GM12878 (cell line): ENCODE results near the gene NTM. TPM values are rescaled to one million over a fixed set of nuclear protein-coding genes. Genes with fewer than 3 reads are reported as not detected.
A peak's percentile ranks its signal among the peaks of the same experiment; 100 is the strongest.

Experiments
- ATAC-seq: fragments of 200-7000 bp; cut with Tn5 transposase; 3 replicates; pipeline ENCODE4 v1.9.1; 2020; ENCODE audit warnings: mild to moderate bottlenecking, moderate library complexity
- BruUV-seq: library from RNA; stranded (reverse); fragments of 400-500 nt; replicated peaks from 2 replicates; lab custom pipeline; 2021; lab: Mats Ljungman, UMichigan
- CTCF ChIA-PET: fragments of 300-600 bp; sonication (Branson Sonifier 250); formaldehyde crosslinking; extraction: SDS; loops from one replicate; lab custom pipeline; 2021; ENCODE audit warnings: inconsistent platforms; lab: Yijun Ruan, JAX
- POLR2A ChIA-PET: fragments of 350-600 bp; formaldehyde crosslinking; extraction: SDS; loops from one replicate; lab custom pipeline; 2021; ENCODE audit warnings: inconsistent platforms; lab: Charles Lee
- RAD21 ChIA-PET: fragments of 300-600 bp; sonication (Branson Sonifier 250); formaldehyde crosslinking; loops from one replicate; lab custom pipeline; 2023; ENCODE audit warnings: antibody characterized with exemption; ENCODE audit not compliant: unreplicated experiment; lab: Charles Lee
- SMC1A ChIA-PET: fragments of 300-600 bp; sonication (Branson Sonifier 250); formaldehyde crosslinking; loops from one replicate; lab custom pipeline; 2023; ENCODE audit not compliant: unreplicated experiment, uncharacterized antibody; lab: Charles Lee
- DNase-seq: peaks from one replicate; pipeline ENCODE4 v3.0.0-alpha.2; 2011; ENCODE audit warnings: low read depth, low spot score
- FAIRE-seq: peaks from 3 replicates; lab custom pipeline; 2011; peaks lifted over from hg19 to GRCh38; lab: Jason Lieb, UNC
- H2AFZ ChIP-seq: 2 replicates; pipeline ENCODE4 v1.6.0; 2011; ENCODE audit warnings: low read depth, low read length, control low read depth; ENCODE audit not compliant: control insufficient read depth
- H3K27ac ChIP-seq: 2 replicates; pipeline ENCODE4 v1.5.1; 2011; ENCODE audit warnings: control low read depth; ENCODE audit not compliant: control insufficient read depth, insufficient read depth
- H3K27me3 ChIP-seq, 2 experiments: replicated peaks in 1 of 2; 2 replicates each; pipeline versions ENCODE4 v1.6.0 to v1.6.1; 2011; ENCODE audit warnings: low read length in 1 of 2; ENCODE audit not compliant: control insufficient read depth in 2 of 2, insufficient read depth in 2 of 2
- H3K36me3 ChIP-seq, 2 experiments: 2 replicates each; pipeline ENCODE4 v1.5.1; 2011; ENCODE audit warnings: low read length in 1 of 2; ENCODE audit not compliant: control insufficient read depth in 2 of 2, insufficient read depth in 2 of 2
- H3K4me1 ChIP-seq: 2 replicates; pipeline ENCODE4 v1.6.1; 2011; ENCODE audit warnings: mild to moderate bottlenecking, low read length, moderate library complexity, mixed read lengths; ENCODE audit not compliant: control insufficient read depth, insufficient read depth
- H3K4me2 ChIP-seq: 2 replicates; pipeline ENCODE4 v1.6.0; 2011; ENCODE audit warnings: control low read depth; ENCODE audit not compliant: control insufficient read depth, insufficient read depth
- H3K4me3 ChIP-seq: fragments of 200-600 bp; sonication (generic); 2 replicates; pipeline ENCODE4 v1.5.1; 2016
- H3K79me2 ChIP-seq: 2 replicates; pipeline ENCODE4 v1.6.0; 2011; ENCODE audit warnings: low read length; ENCODE audit not compliant: control insufficient read depth, insufficient read depth
- H3K9ac ChIP-seq: 2 replicates; pipeline ENCODE4 v1.8.0; 2011; ENCODE audit warnings: low read length, control low read depth, mixed read lengths; ENCODE audit not compliant: control insufficient read depth, insufficient read depth
- H3K9me3 ChIP-seq: replicated peaks from 3 replicates; pipeline ENCODE4 v1.5.1; 2011; ENCODE audit warnings: mild to moderate bottlenecking, low read length; ENCODE audit not compliant: control insufficient read depth, insufficient read depth
- H4K20me1 ChIP-seq: 2 replicates; pipeline ENCODE4 v1.6.0; 2011; ENCODE audit not compliant: control insufficient read depth, insufficient read depth
- CEBPB ChIP-seq, 2 experiments: fragments of 150-350 bp in 1 of 2; IDR thresholded peaks; 2 replicates each; pipeline ENCODE4 v1.6.1; 2012 to 2014; ENCODE audit warnings: low read depth in 2 of 2, low read length in 2 of 2, borderline replicate concordance in 1 of 2, inconsistent platforms in 1 of 2
- CREB1 ChIP-seq: IDR thresholded peaks from 2 replicates; pipeline ENCODE4 v1.6.1; 2012; ENCODE audit warnings: low read depth, mild to moderate bottlenecking, inconsistent platforms
- CUX1 ChIP-seq: IDR thresholded peaks from 2 replicates; pipeline ENCODE4 v1.6.1; 2012; ENCODE audit warnings: improper control_type of control experiment, low read depth, low read length; ENCODE audit not compliant: insufficient replicate concordance
- DPF2 ChIP-seq: fragments of 450-650 bp; IDR thresholded peaks from 2 replicates; pipeline ENCODE4 v1.6.1; 2017; ENCODE audit warnings: mild to moderate bottlenecking
- HSF1 ChIP-seq: fragments of 150-350 bp; IDR thresholded peaks from 2 replicates; pipeline ENCODE4 v1.6.1; 2014; ENCODE audit warnings: mild to moderate bottlenecking, low read depth, low read length
- MAX ChIP-seq: IDR thresholded peaks from 2 replicates; pipeline ENCODE4 v1.6.1; 2012; ENCODE audit warnings: low read depth, low read length, improper control_type of control experiment
- NBN ChIP-seq: fragments of 450-650 bp; IDR thresholded peaks from 2 replicates; pipeline ENCODE4 v1.6.1; 2016
- NRF1 ChIP-seq: conservative IDR thresholded peaks from 2 replicates; pipeline ENCODE4 v1.6.1; 2011; ENCODE audit warnings: mild to moderate bottlenecking, low read depth, low read length, improper control_type of control experiment
- RAD21 ChIP-seq: IDR thresholded peaks from 2 replicates; pipeline ENCODE4 v1.6.1; 2011; ENCODE audit warnings: mild to moderate bottlenecking, low read depth, low read length, moderate library complexity; ENCODE audit not compliant: insufficient read depth
- RELB ChIP-seq: fragments of 450-650 bp; IDR thresholded peaks from 2 replicates; pipeline ENCODE4 v1.6.1; 2017; ENCODE audit warnings: low read depth, mild to moderate bottlenecking, moderate library complexity
- SMC3 ChIP-seq: IDR thresholded peaks from 2 replicates; pipeline ENCODE4 v1.6.1; 2011; ENCODE audit warnings: low read length, improper control_type of control experiment, borderline replicate concordance
- ZNF384 ChIP-seq: IDR thresholded peaks from 2 replicates; pipeline ENCODE4 v1.6.1; 2012; ENCODE audit warnings: low read depth, mild to moderate bottlenecking, low read length, improper control_type of control experiment, borderline replicate concordance
- WGBS: methylation state at CpG from one replicate; pipeline ENCODE4 v1.1.6; 2016; ENCODE audit warnings: low lambda C conversion rate; ENCODE audit not compliant: insufficient replicate concordance, insufficient coverage; ENCODE audit errors: missing lambda C conversion rate; 5-methylcytosine and 5-hydroxymethylcytosine counted together
- in situ Hi-C: fragments of 300-500 bp; cut with MboI; formaldehyde crosslinking; loops from 9 replicates; pipeline ENCODE4 v1.14.3; 2018; ENCODE audit warnings: mixed read lengths
- intact Hi-C: fragments of 100-400 bp; cut with micrococcal nuclease; formaldehyde crosslinking; loops from one replicate; pipeline ENCODE4 v1.14.2; 2022; ENCODE audit not compliant: unreplicated experiment
- polyA plus RNA-seq, 11 experiments: library from polyadenylated mRNA; depleted of rRNA in 4 of 11; unstranded in 6 of 11; stranded (reverse) in 5 of 11; fragments of >200 nt; fragmentation: Nextera tagmentation in 4 of 11; fragmentation: Illumina TruSeq in 1 of 11; extraction: Ambion mirVana in 4 of 11; extraction: Trizol in 1 of 11; gene quantifications; 1 replicate in 1 of 11; 2 replicates in 10 of 11; pipeline versions ENCODE4 v1.2.1 to v1.2.3, GENCODE V29; 2011 to 2016; ENCODE audit warnings: inconsistent platforms in 2 of 11, missing spikeins in 2 of 11, low read depth in 1 of 11
- total RNA-seq, 4 experiments: library from RNA; depleted of rRNA in 3 of 4; stranded (reverse); fragments of >200 nt in 3 of 4; fragmentation: Illumina TruSeq in 1 of 4; extraction: Trizol in 1 of 4; gene quantifications; 2 replicates each; pipeline versions ENCODE4 v1.2.1 to v1.2.3, GENCODE V29; 2013 to 2021

Gene NTM
- total and polyA plus RNA-seq, 10 of the 15 experiments (the other 5 are each of a cell fraction or from before 2014, with no cell fraction given), result not detected

GRCh38 chr11:132312161-132312560 lies 941.7 kb downstream of the NTM start (continued):
- TF ChIP-seq MAX (no peak), RELB (no peak)

- no peaks in the 10 kb centered on the region for H3K36me3 ChIP-seq
- no peaks in the 10 kb centered on the region for H3K79me2 ChIP-seq
- 22% methylated on average over 8 of the region's 8 CpGs for WGBS
- peak; percentile 83 for FAIRE-seq
- no peaks in the 10 kb centered on the region for H3K27me3 ChIP-seq
- H3K4me1 ChIP-seq, result no peaks in the 10 kb centered on the region
- no TSS peak for BruUV-seq
- no peak overlapping the region for H3K9ac ChIP-seq
- ChIA-PET POLR2A (no interaction called here), RAD21 (interaction anchor here (0.8 to 0.9 kb wide), 2 partner anchors 14 to 21 kb away, joined by 3 read pairs; no protein-coding TSS in a partner anchor), CTCF (interaction anchor here (0.5 to 5.4 kb wide), 21 partner anchors 9 to 628 kb away, joined by 3 to 54 read pairs (median 4); no protein-coding TSS in a partner anchor), SMC1A (interaction anchor here (0.9 to 1.9 kb wide), 3 partner anchors 27 to 89 kb away, joined by 3 to 5 read pairs (median 3); no protein-coding TSS in a partner anchor)
- in situ Hi-C loops (no loop called here), intact Hi-C loops (no loop called here)
- no peak overlapping the region for H3K27ac ChIP-seq
- ATAC-seq, result peak; percentile 82
- no peak for DNase-seq
- no peak overlapping the region for H3K4me3 ChIP-seq
- H3K9me3 ChIP-seq, result no peaks in the 10 kb centered on the region
- H2AFZ ChIP-seq, result no peak overlapping the region
- H4K20me1 ChIP-seq, result no peaks in the 10 kb centered on the region
- no peak overlapping the region for H3K4me2 ChIP-seq
- TF ChIP-seq RAD21 (peak; percentile 50; the same call in 1 of the 2 replicates), NBN (no peak), ZNF384 (no peak), CUX1 (no peak), HSF1 (no peak), CEBPB (IDR thresholded peaks at IDR 0.05; ENCODE audit: borderline replicate concordance in 1 of 2, low read depth in 2 of 2, low read length in 2 of 2) (no peak), NRF1 (no peak), SMC3 (peak; percentile 38), CREB1 (no peak), DPF2 (no peak)
Observed at GRCh38 chr11:132312701-132313111, 942.3 kb downstream of the NTM start.
